ENCODE results near the gene GALNTL6.
A peak's percentile ranks its signal among the peaks of the same experiment; 100 is the strongest.

Gene GALNTL6

GRCh38 chr4:173076903-173077634, 1263.9 kb downstream of the GALNTL6 start:
- H3K4me3 ChIP-seq (ENCODE audit: low read depth, low read length) = no peak overlapping the region
- peak; percentile 26 for DNase-seq (ENCODE audit: low read depth)
- no peak for TF ChIP-seq CTCF (conservative IDR thresholded peaks at IDR 0.05; ENCODE audit: low read depth, low read length)

- no peak for TF ChIP-seq CTCF (conservative IDR thresholded peaks at IDR 0.05; ENCODE audit: low read depth, low read length)
- H3K4me3 ChIP-seq (ENCODE audit: low read depth, low read length) = no peak overlapping the region
- DNase-seq (ENCODE audit: low read depth) = no peak
These were observed 1274.9 kb downstream of the GALNTL6 start for GRCh38 chr4:173088144-173088543.
